Body of pancreas (tissue), 4 donors: ENCODE data around the gene TMEM181. TPM values are rescaled to one million over a fixed set of nuclear protein-coding genes. Genes with fewer than 3 reads are reported as not detected.
"Not testable (repeated sequence)": the region's sequence is repeated elsewhere in the genome, so short reads cannot be mapped to it uniquely, and the experiment has no call there.

Experiments
- ATAC-seq: fragments of 150-250 bp; one replicate; pipeline ENCODE4 v1.9.1; 2016
- DNase-seq, 4 donors: peaks; one replicate each; pipeline ENCODE4 v3.0.0-alpha.2; 2019
- H3K27ac ChIP-seq, 4 donors: fragments of 200-600 bp; sonication (generic); 1 replicate in 3 of 4; 2 replicates in 1 of 4; pipeline versions ENCODE4 v1.5.1 to v1.6.1; 2016 to 2019; ENCODE audit warnings: mild to moderate bottlenecking in 1 of 4, mixed read lengths in 1 of 4, moderate library complexity in 1 of 4
- H3K27me3 ChIP-seq, 2 donors: fragments of 200-600 bp; sonication (generic); one replicate each; pipeline ENCODE4 v1.6.0; 2016; ENCODE audit warnings: mild to moderate bottlenecking in 1 of 2
- H3K36me3 ChIP-seq, 2 donors: fragments of 200-600 bp; sonication (generic); replicated peaks in 1 of 2; 2 replicates each; pipeline ENCODE4 v1.5.1; 2016; ENCODE audit warnings: low read depth in 2 of 2; ENCODE audit not compliant: insufficient read depth in 1 of 2
- H3K4me1 ChIP-seq: fragments of 200-600 bp; sonication (generic); one replicate; pipeline ENCODE4 v1.6.0; 2016
- H3K4me3 ChIP-seq, 2 donors: fragments of 200-600 bp; sonication (generic); 1 replicate in 1 of 2; 2 replicates in 1 of 2; pipeline ENCODE4 v1.5.1; 2016 to 2019
- H3K9me3 ChIP-seq, 3 donors: fragments of 200-600 bp; sonication (generic); 1 replicate in 2 of 3; 2 replicates in 1 of 3; pipeline ENCODE4 v1.5.1; 2016
- POLR2A ChIP-seq, 3 donors: fragments of 450-650 bp; IDR thresholded peaks; one replicate each; pipeline ENCODE4 v1.6.1; 2016; ENCODE audit warnings: antibody characterized with exemption in 3 of 3, mild to moderate bottlenecking in 2 of 3
- WGBS, 2 donors: methylation state at CpG; one replicate each; pipeline ENCODE4 v1.1.5; 2017; 5-methylcytosine and 5-hydroxymethylcytosine counted together
- intact Hi-C: fragments of 100-400 bp; cut with DNase I; formaldehyde crosslinking; loops from one replicate; pipeline ENCODE4 v1.15.1; 2023
- total RNA-seq, 2 donors: library from RNA; depleted of rRNA; stranded (reverse); fragments of >200 nt; gene quantifications; one replicate each; pipeline ENCODE4 v1.1.0, GENCODE V29; 2016
- TF ChIP-seq, protein P1 (sequence below), 7 experiments: fragments of 450-650 bp in 4 of 7; fragments of 200-600 bp in 3 of 7; sonication (generic) in 3 of 7; IDR thresholded peaks; one replicate each; pipeline ENCODE4 v1.5.1; 2016 to 2019; ENCODE audit warnings: antibody characterized with exemption in 7 of 7

Gene TMEM181
- total RNA-seq, 2 donors from 2014 or later, result 19.8 to 34.2 TPM

DNA sequence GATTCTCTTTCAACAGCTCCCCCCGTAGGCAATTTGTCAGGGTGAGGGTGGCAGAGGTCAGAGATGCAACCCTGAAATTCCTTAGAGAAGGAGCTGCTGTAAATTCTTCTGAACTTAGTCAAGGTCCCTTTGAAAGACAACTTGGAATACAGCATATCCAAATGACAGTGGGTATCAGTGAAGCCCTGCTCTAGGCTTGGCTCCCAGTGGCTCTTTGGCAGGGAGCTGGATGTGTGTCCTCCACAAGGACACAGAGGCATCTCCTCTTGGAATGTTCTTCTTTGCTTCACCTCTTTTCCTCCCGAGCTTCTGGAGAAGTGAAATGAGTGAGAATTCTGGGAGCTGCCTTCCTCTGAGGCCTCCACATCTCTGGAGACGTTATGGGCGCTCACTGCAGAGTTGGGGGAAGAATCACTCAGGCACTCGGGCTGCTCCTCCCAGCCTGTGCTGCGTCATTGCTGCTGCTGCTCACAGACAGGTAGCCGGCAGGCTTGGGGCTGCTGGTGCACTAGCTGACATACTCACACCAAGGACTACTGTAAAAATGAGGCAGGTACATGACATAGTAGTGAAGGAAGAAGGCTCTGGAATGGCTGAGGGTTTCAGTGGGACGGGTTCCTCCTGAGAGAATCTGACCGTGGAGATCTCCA is 50.6 kb downstream of the TMEM181 start:
- Histone ChIP-seq H3K27ac (no peak overlapping the region), H3K27me3 (no peaks in the 10 kb centered on the region), H3K36me3 (peaks cover 0 to 19% of the 10 kb centered on the region in 2 donors), H3K9me3 (no peaks in the 10 kb centered on the region), H3K4me3 (no peak overlapping the region), H3K4me1 (peaks cover 11% of the 10 kb centered on the region)
- no peak for TF ChIP-seq POLR2A (IDR thresholded peaks at IDR 0.05)
- TF ChIP-seq, protein P1, sequence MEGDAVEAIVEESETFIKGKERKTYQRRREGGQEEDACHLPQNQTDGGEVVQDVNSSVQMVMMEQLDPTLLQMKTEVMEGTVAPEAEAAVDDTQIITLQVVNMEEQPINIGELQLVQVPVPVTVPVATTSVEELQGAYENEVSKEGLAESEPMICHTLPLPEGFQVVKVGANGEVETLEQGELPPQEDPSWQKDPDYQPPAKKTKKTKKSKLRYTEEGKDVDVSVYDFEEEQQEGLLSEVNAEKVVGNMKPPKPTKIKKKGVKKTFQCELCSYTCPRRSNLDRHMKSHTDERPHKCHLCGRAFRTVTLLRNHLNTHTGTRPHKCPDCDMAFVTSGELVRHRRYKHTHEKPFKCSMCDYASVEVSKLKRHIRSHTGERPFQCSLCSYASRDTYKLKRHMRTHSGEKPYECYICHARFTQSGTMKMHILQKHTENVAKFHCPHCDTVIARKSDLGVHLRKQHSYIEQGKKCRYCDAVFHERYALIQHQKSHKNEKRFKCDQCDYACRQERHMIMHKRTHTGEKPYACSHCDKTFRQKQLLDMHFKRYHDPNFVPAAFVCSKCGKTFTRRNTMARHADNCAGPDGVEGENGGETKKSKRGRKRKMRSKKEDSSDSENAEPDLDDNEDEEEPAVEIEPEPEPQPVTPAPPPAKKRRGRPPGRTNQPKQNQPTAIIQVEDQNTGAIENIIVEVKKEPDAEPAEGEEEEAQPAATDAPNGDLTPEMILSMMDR (IDR thresholded peaks at IDR 0.05), result no peak
- ATAC-seq (no peak), DNase-seq (no peak)
- intact Hi-C loops, result no loop called here
- WGBS, 2 donors, result 76 to 79% methylated on average over 9 of the region's 9 CpGs

DNA sequence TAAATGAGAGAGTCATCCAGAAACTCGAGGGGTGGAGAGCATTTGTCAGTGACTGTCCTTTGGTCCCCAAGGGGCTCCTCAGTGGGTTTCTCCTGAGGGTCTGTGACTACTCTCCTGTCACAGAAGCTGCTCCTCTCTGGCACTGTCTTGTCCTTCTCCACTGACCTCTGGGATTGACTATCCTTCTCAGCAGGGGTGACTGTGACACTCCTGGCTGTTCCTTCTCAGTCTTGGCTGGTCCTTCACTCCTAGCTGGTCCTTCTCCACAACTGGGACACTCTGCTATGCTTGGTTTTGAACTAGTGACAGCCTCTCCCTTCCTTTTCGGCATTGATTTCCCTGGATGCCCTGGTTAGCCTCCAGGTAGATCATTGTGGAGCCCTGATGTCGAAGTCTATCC is 51.1 kb downstream of the TMEM181 start:
- ATAC-seq, result no peak
- no peak for TF ChIP-seq POLR2A (IDR thresholded peaks at IDR 0.05)
- TF ChIP-seq, protein P1 (IDR thresholded peaks at IDR 0.05), result no peak
- no peaks in the 10 kb centered on the region for H3K9me3 ChIP-seq
- peaks cover 11% of the 10 kb centered on the region for H3K4me1 ChIP-seq
- H3K36me3 ChIP-seq, result peaks cover 0 to 14% of the 10 kb centered on the region in 2 donors
- intact Hi-C loops, result no loop called here
- DNase-seq, result no peak
- H3K27ac ChIP-seq, result peak overlapping the region in 1 of 4 donors; percentile 10
- WGBS, 2 donors, result 56 to 67% methylated on average over 3 of the region's 3 CpGs
- no peaks in the 10 kb centered on the region for H3K27me3 ChIP-seq
- no peak overlapping the region for H3K4me3 ChIP-seq

DNA sequence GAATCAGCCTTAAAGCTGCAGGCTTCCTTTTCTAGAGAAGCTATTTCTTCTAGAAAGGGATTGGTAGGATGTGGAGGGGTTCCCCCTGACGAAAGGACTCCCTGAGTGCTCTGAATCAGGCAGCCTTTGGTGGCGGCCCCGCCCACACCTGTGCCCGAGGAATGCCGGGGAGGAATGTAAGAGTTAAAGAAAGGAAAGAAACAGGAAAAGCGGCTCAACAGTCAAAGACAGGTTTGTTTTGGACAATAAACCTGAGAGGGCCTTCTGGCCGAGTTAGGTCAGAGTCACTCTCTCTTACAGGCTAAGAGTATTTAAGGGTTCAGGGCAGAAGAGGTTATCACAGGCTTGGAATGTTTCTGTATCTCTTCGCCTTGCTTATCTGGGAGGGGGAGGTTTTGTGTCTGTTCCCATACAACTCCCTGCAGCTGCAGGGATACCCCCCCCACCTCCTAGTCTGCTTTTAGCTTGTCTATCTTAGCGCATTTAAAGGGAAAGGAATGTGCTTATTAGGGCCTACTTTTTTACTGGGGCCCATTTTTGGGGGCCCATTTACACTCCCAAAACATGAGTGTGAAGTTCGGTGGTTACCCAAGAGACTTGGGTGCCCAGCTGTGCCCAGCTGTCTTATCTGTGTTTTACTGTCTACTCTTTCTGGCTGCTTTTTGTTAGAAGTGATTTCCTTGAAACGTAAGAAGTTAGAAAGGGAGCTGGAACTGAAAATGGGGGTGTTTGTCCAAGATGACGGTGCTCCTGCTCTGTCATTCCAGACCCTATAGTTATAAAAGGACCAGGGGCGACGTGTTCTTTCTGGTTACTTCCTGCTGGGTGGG is 51.9 kb downstream of the TMEM181 start:
- intact Hi-C loops, result no loop called here
- Histone ChIP-seq H3K4me3 (no peak overlapping the region), H3K27ac (peak overlapping the region in 2 of 4 donors; percentile 4 to 10), H3K27me3 (no peaks in the 10 kb centered on the region), H3K9me3 (no peaks in the 10 kb centered on the region), H3K36me3 (peaks cover 0 to 12% of the 10 kb centered on the region in 2 donors), H3K4me1 (peaks cover 11% of the 10 kb centered on the region)
- ATAC-seq (peak; percentile 50), DNase-seq (peak in 2 of 4 donors; percentile 15 to 29)
- TF ChIP-seq POLR2A (IDR thresholded peaks at IDR 0.05), result no peak
- TF ChIP-seq, protein P1 (IDR thresholded peaks at IDR 0.05), result no peak
- WGBS, 2 donors, result 47 to 65% methylated on average over 14 of the region's 14 CpGs

DNA sequence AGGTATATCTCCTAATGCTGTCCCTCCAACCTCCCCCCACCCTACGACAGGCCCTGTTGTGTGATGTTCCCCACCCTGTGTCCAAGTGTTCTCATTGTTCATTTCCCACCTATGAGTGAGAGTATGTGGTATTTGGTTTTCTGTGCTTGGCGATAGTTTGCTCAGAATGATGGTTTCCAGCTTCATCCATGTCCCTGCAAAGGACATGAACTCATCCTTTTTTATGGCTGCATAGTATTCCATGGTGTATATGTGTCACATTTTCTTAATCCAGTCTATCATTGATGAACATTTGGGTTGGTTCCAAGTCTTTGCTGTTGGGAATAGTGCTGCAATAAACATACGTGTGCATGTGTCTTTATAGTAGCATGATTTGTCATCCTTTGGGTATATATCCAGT is 54.7 kb downstream of the TMEM181 start:
- H3K36me3 ChIP-seq, intact Hi-C loops, ATAC-seq, H3K27ac ChIP-seq, H3K9me3 ChIP-seq, H3K4me3 ChIP-seq, H3K27me3 ChIP-seq, DNase-seq: not testable (repeated sequence)
- 93 to 100% methylated on average over 3 of the region's 3 CpGs for WGBS, 2 donors
- H3K4me1 ChIP-seq, result peaks cover 18% of the 10 kb centered on the region

DNA sequence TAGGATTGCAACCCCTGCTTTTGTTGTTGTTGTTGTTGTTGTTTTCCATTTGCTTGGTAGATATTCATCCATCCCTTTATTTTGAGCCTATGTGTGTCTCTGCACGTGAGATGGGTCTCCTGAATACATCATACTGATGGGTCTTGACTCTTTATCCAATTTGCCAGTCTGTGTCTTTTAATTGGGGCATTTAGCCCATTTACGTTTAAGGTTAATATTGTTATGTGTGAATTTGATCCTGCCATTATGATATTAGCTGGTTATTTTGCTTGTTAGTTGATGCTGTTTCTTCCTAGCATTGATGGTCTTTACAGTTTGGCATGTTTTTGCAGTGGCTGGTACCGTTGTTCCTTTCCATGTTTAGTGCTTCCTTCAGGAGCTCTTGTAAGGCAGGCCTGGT is 58.4 kb downstream of the TMEM181 start:
- H3K4me1 ChIP-seq, result peaks cover 12% of the 10 kb centered on the region
- DNase-seq, intact Hi-C loops, ATAC-seq, H3K36me3 ChIP-seq, H3K9me3 ChIP-seq, H3K27ac ChIP-seq, H3K27me3 ChIP-seq, H3K4me3 ChIP-seq: not testable (repeated sequence)
- WGBS, 2 donors, result 83 to 100% methylated on average over 3 of the region's 3 CpGs
